Transverse colon (tissue), 4 donors: ENCODE data around the gene PSAP. TPM values are rescaled to one million over a fixed set of nuclear protein-coding genes. Genes with fewer than 3 reads are reported as not detected.
A peak's percentile ranks its signal among the peaks of the same experiment; 100 is the strongest.

Experiments used
- DNase-seq: peaks from one replicate; pipeline ENCODE4 v3.0.0-alpha.2; 2019
- H3K27ac ChIP-seq, 4 donors: fragments of 200-600 bp; sonication (generic); 2 replicates each; pipeline ENCODE4 v1.5.1; 2016 to 2018; ENCODE audit warnings: inconsistent platforms in 4 of 4
- H3K27me3 ChIP-seq: fragments of 200-600 bp; sonication (generic); 2 replicates; pipeline ENCODE4 v1.5.1; 2017; ENCODE audit warnings: inconsistent platforms
- H3K36me3 ChIP-seq, 4 donors: fragments of 200-600 bp; sonication (generic); 2 replicates each; pipeline ENCODE4 v1.5.1; 2017 to 2019; ENCODE audit warnings: inconsistent platforms in 4 of 4
- H3K4me1 ChIP-seq, 4 donors: fragments of 200-600 bp; sonication (generic); 2 replicates each; pipeline ENCODE4 v1.5.1; 2017 to 2020; ENCODE audit warnings: inconsistent platforms in 4 of 4
- H3K4me3 ChIP-seq, 4 donors: fragments of 200-600 bp; sonication (generic); 1 replicate in 1 of 4; 2 replicates in 3 of 4; pipeline versions ENCODE4 v1.5.1 to v1.6.1; 2017 to 2019; ENCODE audit warnings: inconsistent platforms in 4 of 4
- H3K9me3 ChIP-seq, 2 donors: fragments of 200-600 bp; sonication (generic); 2 replicates each; pipeline ENCODE4 v1.5.1; 2017 to 2019; ENCODE audit warnings: inconsistent platforms in 2 of 2
- EP300 ChIP-seq: sonication (generic); formaldehyde crosslinking; IDR thresholded peaks from one replicate; pipeline ENCODE4 v1.6.1; 2017; ENCODE audit warnings: antibody characterized with exemption, low read depth
- POLR2A ChIP-seq: fragments of 450-650 bp; IDR thresholded peaks from one replicate; pipeline ENCODE4 v1.6.1; 2016; ENCODE audit warnings: antibody characterized with exemption, mild to moderate bottlenecking, moderate library complexity
- POLR2AphosphoS5 ChIP-seq, 3 donors: sonication (generic); formaldehyde crosslinking; IDR thresholded peaks; one replicate each; pipeline ENCODE4 v1.6.1; 2016; ENCODE audit warnings: antibody characterized with exemption in 3 of 3
- WGBS, 2 donors: methylation state at CpG; one replicate each; pipeline ENCODE4 v1.1.5; 2018; ENCODE audit warnings: low coverage in 1 of 2; 5-methylcytosine and 5-hydroxymethylcytosine counted together
- in situ Hi-C, 4 donors: fragments of 200-750 bp; cut with MboI; loops; one replicate each; pipeline versions ENCODE4 v1.15.0 to v1.15.1; 2017; ENCODE audit warnings: low sequenced_read_pairs in 3 of 4, low pct_ligation_motif_present in 1 of 4, low pct_unique_long_range_greater_than_20kb in 1 of 4
- intact Hi-C: fragments of 100-400 bp; cut with DNase I; formaldehyde crosslinking; loops from one replicate; pipeline ENCODE4 v1.15.1; 2023; ENCODE audit warnings: low total_unique reads
- total RNA-seq, 4 donors: library from RNA; depleted of rRNA; stranded (reverse); fragments of >200 nt; gene quantifications; one replicate each; pipeline ENCODE4 v1.1.0, GENCODE V29; 2016
- TF ChIP-seq, protein P1 (sequence below), 5 experiments: fragments of 200-600 bp in 3 of 5; fragments of 450-650 bp in 2 of 5; sonication (generic) in 3 of 5; IDR thresholded peaks; 1 replicate in 2 of 5; 2 replicates in 3 of 5; pipeline ENCODE4 v1.5.1; 2016 to 2017; ENCODE audit warnings: antibody characterized with exemption in 5 of 5, inconsistent platforms in 3 of 5, mild to moderate bottlenecking in 2 of 5, moderate library complexity in 1 of 5

Gene PSAP
- total RNA-seq, 4 donors from 2014 or later, result 383 to 667 (median 478) TPM

DNA sequence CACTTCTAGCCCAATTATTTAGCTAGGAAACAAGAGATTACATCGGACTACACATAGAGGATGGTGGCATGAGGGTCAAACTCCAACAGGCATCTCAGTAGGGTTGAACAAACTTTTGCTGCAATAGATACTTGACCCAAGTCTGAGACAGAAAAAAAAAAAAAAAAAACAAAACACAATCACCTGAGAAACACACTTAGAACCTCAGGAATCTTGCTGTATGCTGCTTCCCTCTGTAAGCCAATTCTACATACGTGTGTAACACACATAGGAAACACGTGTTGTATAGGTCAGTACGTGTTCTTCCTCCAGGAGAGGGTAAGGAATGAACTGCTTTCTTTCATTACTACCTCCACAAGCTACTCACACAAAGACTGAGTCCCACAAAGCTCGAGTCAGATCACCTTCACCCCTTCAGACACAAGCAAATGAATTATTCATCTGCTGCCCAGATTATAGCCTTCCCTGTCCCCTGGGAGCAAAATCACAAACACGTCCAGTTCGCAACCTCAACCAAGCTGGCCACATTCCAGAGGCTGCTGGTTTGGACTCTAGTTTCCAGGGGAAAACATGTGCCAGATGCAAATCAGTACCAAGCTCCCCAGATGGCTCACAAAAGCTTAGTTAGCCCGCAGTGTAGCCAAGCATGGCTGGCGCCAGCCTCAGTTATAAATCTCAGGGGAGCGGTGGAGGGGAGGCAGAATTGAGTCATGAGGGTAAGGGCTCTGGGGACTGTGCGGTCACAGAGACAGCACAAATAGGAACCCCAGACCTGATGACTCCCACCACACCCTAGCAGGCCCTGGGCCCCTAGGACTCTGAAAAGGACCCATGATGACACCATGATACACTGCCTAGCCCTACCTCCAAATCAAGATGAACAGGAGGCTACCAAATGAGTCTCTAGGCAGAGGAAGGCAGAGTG lies 15.1 kb downstream of the PSAP start:
- DNase-seq, result peak; percentile 65
- Histone ChIP-seq H3K4me3 (no peak overlapping the region), H3K4me1 (peaks cover 26 to 67% (median 47%) of the 10 kb centered on the region in 4 donors), H3K36me3 (peaks cover 0 to 12% (median 5%) of the 10 kb centered on the region in 4 donors), H3K27me3 (no peaks in the 10 kb centered on the region), H3K9me3 (no peaks in the 10 kb centered on the region), H3K27ac (peak overlapping the region; percentile 54 to 73 (median 67))
- WGBS, 2 donors, result 64 to 68% methylated on average over 4 to 11 of the region's 11 CpGs
- no peak for TF ChIP-seq EP300
- TF ChIP-seq POLR2AphosphoS5 (IDR thresholded peaks at IDR 0.05), result peak in 1 of 3 donors; percentile 16
- in situ Hi-C loops (no loop called here), intact Hi-C loops (loop anchor here (10.0 kb wide), 1 partner anchor 59 kb away; no protein-coding TSS in a partner anchor)

DNA sequence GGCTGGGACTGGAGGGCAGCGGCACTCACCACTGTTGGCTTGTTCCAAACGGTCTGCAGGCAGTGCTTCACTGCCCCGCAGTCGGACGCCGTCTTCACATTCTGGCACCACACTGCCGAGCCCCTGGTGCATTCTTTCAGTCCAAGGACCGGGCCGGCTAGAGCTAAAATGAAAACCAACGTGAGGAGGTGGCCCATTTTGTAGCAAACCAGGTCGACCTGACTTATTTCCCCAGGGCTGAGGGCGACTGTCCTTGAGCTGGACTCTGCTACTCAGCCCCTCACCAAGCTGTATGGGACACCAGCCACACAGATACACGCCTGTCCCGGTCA lies 16.7 kb downstream of the PSAP start:
- in situ Hi-C loops, result no loop called here
- Histone ChIP-seq H3K27me3 (no peaks in the 10 kb centered on the region), H3K36me3 (peaks cover 0 to 26% (median 13%) of the 10 kb centered on the region in 4 donors), H3K27ac (no peak overlapping the region), H3K4me1 (peaks cover 18 to 51% (median 32%) of the 10 kb centered on the region in 4 donors), H3K9me3 (no peaks in the 10 kb centered on the region), H3K4me3 (no peak overlapping the region)
- TF ChIP-seq EP300, result no peak
- no peak for TF ChIP-seq POLR2A
- TF ChIP-seq, protein P1, sequence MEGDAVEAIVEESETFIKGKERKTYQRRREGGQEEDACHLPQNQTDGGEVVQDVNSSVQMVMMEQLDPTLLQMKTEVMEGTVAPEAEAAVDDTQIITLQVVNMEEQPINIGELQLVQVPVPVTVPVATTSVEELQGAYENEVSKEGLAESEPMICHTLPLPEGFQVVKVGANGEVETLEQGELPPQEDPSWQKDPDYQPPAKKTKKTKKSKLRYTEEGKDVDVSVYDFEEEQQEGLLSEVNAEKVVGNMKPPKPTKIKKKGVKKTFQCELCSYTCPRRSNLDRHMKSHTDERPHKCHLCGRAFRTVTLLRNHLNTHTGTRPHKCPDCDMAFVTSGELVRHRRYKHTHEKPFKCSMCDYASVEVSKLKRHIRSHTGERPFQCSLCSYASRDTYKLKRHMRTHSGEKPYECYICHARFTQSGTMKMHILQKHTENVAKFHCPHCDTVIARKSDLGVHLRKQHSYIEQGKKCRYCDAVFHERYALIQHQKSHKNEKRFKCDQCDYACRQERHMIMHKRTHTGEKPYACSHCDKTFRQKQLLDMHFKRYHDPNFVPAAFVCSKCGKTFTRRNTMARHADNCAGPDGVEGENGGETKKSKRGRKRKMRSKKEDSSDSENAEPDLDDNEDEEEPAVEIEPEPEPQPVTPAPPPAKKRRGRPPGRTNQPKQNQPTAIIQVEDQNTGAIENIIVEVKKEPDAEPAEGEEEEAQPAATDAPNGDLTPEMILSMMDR (IDR thresholded peaks at IDR 0.05), result no peak
- TF ChIP-seq POLR2AphosphoS5 (IDR thresholded peaks at IDR 0.05), result no peak
- WGBS, 2 donors, result 91% methylated on average over 14 of the region's 14 CpGs; no CpG with 5 or more reads in 1 of the 2 donors
- no peak for DNase-seq
- intact Hi-C loops, result loop anchor here (10.0 kb wide), 1 partner anchor 60 kb away; no protein-coding TSS in a partner anchor

DNA sequence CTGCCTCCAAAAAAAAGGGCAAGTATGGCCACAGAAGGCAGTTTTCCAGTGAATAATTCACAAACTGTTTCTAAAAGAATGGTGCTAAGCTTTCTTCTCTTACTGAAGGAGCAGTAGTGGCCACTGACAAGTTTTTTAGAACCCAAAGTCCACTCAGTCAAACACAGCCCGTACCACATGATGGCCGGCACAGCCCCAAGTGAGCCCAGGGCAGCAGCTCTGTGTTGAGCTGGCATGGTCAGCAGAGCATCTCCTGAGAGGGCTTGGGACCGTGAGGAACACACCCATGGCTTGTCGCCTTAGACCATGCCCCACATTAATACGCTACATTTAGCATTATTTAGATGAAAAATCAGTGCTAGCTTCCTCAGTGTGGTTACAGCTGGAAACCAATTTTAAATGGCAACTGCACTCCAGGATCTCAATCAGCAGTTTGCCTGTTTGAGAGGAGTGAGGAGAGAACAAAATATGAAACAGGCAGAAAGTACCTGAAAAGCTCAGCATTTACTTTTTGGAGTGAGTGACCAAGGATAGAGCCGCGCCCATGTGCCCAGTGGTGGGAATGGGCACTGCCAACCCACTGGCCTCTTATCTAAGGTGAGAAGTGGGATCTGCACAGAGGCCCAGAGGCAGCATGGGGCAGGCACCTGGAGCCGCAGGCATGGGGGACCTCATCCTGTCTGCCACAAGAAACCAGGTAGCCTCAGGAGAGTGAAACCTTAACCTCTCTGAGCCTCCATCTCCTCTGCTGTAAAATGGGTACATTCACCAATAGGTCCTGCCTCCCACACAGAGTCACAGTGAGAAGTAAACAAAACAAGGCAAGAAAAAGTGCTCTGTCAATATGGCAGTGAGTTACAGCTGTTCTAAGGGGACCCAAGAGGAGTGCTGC lies 17.4 kb downstream of the PSAP start:
- H3K27me3 ChIP-seq, result no peaks in the 10 kb centered on the region
- 93% methylated on average over 8 of the region's 8 CpGs; no CpG with 5 or more reads in 1 of the 2 donors for WGBS, 2 donors
- H3K4me1 ChIP-seq, result peaks cover 18 to 45% (median 29%) of the 10 kb centered on the region in 4 donors
- TF ChIP-seq POLR2A, result no peak
- TF ChIP-seq, protein P1 (IDR thresholded peaks at IDR 0.05), result no peak
- TF ChIP-seq EP300, result no peak
- no peak for TF ChIP-seq POLR2AphosphoS5 (IDR thresholded peaks at IDR 0.05)
- no peak overlapping the region for H3K27ac ChIP-seq
- DNase-seq, result no peak
- H3K9me3 ChIP-seq, result no peaks in the 10 kb centered on the region
- H3K4me3 ChIP-seq, result no peak overlapping the region
- in situ Hi-C loops (no loop called here), intact Hi-C loops (loop anchor here (10.0 kb wide), 1 partner anchor 61 kb away; no protein-coding TSS in a partner anchor)
- H3K36me3 ChIP-seq, result peaks cover 0 to 30% (median 15%) of the 10 kb centered on the region in 4 donors

DNA sequence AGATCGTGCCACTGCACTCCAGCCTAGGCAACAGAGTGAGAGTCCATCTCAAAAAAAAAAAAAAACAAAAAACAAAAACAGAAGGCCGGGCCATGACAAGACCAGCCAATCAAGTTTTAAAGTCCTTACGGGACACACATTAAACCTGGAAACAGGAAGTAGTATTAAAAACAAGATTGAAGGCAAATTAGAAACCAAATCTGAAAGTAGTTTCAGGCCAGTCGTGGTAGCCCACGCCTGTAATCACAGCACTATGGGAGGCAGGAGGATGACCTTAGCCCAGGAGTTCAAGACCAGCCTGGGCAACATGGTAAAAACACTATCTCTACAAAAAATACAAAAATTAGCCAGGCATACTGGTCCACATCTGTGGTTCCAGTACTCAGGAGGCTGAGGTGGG lies 18.1 kb downstream of the PSAP start:
- Histone ChIP-seq H3K27ac (no peak overlapping the region), H3K4me3 (no peak overlapping the region), H3K36me3 (peaks cover 0 to 38% (median 18%) of the 10 kb centered on the region in 4 donors), H3K9me3 (no peaks in the 10 kb centered on the region), H3K4me1 (peaks cover 16 to 38% (median 22%) of the 10 kb centered on the region in 4 donors), H3K27me3 (no peaks in the 10 kb centered on the region)
- in situ Hi-C loops (no loop called here), intact Hi-C loops (loop anchor here (10.0 kb wide), 1 partner anchor 62 kb away; no protein-coding TSS in a partner anchor)
- WGBS, 2 donors, result 44 to 69% methylated on average over 4 to 5 of the region's 5 CpGs
- TF ChIP-seq, protein P1 (IDR thresholded peaks at IDR 0.05), result no peak
- TF ChIP-seq POLR2AphosphoS5 (IDR thresholded peaks at IDR 0.05), result no peak
- DNase-seq, result no peak
